GM21526 (cell line): ENCODE measurements around the gene SHISA7.

Experiments
- ATAC-seq: cut with Tn5 transposase; IDR thresholded peaks from one replicate; pipeline ENCODE4 v1.9.1; 2021; ENCODE audit warnings: moderate library complexity; ENCODE audit not compliant: unreplicated experiment, low FRiP score

SHISA7 gene

DNA sequence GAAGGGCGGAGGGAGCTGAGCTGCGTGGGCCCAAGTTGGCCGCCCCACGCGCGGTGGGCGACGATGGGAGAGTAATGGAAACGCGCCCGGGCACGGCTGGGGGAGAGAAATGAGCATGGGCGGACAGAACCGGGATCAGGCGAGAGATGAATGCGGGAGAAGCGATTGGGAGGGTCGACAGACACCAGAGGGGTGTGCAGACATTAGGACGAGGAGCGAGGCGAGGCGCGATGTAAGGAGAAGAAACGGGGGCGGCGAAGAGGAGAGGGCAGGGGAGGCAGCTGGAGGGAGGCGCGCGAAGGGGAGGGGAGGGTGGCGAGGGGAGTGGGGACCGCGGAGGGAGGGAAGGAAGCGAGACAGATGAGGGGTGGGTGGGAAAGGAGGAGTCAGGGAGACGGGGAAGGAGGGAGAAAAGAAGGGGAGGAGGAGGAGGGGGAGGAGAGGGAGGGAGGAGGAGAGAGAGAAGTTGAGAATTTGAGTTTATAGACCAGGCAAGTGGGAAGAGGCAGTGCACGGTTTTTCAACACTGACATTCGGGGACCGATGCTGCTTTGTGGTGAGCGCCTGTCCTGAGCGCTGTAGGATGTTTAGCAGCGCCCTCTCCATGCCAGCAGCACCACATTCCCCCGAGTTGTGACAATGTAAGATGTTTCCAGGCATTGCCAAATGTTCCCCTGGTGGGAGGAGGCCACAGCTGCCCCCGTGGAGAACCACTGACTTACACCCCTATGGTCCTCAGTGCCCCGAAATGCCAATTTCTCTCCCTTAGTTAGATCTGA lies at the start of gene SHISA7:
Gene SHISA7 (minus strand): TSS at position 256 of the 779 bp plus-strand sequence. CDS start 437 bp downstream, outside the sequence.
- ATAC-seq, result no peak

- ATAC-seq, result no peak
These were observed 49.4 kb upstream of the SHISA7 start for GRCh38 chr19:55492362-55492944.

- no peak for ATAC-seq
These were observed 48.7 kb upstream of the SHISA7 start for GRCh38 chr19:55491546-55492360.

DNA sequence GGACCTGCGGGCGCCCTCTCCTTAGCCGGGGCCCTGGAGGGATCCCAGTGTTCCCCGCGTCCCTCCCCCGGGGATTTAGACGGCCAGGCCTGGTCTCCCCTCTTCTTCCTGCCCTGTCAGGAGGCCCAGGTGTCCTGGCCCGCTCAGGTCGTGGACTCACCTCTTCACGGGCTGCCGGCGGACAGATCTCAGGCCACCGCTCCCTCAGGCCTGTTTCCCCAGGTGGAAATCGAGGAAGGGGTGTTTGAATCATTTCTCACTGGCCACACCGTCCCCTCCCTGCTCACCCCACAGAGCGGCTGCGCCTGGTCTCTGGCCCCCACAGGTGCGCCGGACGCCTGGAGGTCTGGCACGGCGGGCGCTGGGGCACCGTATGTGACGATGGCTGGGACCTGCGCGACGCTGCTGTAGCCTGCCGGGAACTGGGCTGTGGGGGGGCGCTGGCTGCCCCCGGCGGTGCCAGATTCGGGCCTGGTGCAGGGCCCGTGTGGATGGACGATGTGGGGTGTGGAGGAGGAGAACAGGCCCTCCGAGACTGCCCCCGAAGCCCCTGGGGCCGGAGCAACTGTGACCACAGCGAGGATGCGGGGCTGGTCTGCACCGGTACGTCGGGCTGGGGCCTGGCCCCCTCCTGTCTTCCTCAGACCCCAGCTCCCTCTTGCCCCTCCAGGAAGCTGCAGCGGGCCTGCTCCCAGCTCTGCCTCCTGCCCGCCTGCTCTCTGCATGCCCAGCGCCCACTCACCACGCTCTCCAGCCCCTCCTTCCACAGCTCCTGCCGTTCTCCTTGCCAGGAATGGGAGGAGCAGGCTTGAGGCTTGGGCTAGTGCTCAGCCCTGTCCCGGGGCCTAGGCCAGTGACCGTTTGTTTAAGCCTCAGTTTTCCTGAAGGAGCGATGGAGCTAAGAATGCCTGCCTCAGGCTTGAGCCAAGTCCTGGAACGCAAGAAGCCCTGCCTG lies 47.7 kb upstream of the SHISA7 start:
- no peak for ATAC-seq

- no peak for ATAC-seq
These were observed 46.8 kb upstream of the SHISA7 start for GRCh38 chr19:55489711-55490477.

DNA sequence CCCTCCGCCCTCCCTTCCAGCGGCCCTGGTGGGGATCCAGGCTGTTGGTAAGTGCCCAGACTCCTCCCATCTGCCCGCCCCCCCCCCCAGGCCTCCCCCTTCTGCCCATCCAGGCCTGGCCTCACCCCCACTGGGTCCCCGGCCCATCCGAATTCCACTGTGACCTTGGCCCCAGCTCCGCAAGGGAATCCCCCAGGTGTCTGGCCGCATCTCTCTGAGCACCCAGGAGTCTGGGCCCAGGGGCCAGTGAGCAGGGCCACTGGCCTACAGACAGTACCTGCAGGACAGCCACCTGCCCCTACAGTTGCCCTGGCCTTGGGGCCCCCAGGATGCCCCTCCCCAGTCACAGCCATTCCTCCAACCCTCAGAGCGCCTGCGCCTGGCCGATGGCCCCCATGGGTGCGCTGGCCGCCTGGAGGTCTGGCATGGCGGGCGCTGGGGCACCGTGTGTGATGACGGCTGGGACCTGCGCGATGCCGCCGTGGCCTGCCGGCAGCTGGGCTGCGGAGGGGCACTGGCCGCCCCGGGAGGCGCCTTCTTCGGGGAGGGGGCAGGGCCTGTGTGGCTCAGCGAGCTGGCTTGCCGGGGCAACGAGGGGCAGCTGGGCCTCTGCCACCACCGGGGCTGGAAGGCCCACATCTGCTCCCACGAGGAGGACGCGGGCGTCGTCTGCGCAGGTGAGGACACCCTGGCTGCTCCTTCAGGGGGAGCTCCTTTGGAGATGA lies 46.0 kb upstream of the SHISA7 start:
- no peak for ATAC-seq

DNA sequence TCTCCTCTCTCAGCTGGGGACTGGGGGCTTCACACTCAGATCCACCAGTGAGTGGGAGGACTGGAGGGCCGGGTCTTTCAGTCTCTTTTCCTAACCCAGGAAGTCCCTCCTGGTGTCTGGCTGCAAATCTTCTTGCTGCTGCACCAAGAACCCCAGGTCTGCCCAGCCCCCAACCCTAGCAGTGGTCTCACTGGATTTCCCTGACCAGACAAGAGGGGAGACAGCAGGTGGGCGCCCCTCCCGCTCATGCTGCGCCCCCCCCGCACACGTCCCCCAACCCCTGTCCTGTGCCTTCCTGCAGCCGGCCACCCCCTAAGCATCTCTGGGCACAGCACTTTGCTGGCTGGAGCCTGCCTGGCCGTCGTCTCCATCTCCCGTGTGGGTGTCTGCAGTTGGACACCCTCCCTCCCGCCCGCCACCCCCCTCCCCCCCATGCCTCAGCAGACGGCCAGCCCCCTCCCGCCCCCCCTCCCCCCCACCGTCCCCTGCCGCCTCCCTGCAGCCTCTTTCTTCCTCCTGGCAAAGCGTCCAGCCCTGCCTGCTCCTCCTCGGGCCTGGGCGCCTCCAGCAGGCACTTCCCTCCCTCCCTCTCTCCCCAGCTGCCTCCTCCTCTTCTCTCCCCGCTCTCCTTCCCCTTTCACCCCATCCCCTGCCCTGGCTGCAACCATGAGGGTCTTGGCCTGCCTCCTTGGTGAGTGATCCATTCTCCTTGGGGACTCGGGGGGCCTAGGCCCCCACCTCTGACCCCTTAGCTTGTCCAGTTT lies 45.0 kb upstream of the SHISA7 start, which contains the start of gene SSC5D:
Gene SSC5D (plus strand): TSS at position 513 of the 764 bp plus-strand sequence. CDS start 154 bp downstream, at position 667.
- ATAC-seq, result no peak

DNA sequence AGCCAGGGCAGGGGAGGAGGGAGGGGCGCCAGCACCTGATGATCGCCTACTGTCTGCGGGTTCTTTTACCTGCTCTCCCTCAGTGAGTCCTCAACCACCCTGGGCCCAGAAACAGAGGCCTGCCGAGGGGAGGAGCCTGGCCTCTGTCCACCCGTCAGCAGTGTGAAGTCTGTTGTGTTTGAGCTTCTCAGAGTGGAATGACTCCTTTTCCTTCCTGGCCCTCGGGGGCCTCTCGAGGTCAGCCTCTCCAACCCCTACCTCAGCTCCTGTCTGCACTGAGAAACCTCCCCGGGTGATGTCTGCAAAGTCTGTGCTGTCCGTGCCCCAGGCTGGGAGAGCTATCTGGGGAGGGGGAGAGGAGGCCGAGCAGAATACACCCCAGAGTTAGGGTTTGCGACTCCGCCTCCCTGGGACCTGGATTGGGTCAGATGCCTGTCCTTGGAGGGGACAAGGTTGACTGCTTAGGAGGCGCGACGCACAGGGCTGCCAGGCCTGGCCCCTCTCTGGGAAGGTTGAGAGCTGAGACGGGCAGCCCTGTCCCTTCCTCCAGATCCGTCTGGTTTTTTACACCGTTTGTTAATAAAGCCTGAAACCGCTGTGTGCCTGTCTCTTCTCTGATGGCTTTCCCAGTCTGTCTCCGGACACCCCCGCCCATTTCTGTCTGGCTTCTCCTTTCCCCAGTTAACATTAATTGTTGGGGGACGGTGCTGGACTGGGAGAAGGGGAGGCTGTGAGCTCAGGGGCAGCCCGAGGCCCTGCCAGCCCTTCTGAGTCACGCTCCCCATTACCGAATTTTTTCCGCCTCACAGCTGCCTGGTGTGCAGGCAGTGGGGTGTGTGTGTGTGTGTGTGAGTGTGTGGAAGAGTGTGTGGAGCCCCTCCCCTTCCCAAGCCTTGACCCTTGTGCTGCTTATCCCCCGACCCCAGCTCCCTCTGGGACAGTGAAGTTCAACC lies 44.1 kb upstream of the SHISA7 start:
- no peak for ATAC-seq

DNA sequence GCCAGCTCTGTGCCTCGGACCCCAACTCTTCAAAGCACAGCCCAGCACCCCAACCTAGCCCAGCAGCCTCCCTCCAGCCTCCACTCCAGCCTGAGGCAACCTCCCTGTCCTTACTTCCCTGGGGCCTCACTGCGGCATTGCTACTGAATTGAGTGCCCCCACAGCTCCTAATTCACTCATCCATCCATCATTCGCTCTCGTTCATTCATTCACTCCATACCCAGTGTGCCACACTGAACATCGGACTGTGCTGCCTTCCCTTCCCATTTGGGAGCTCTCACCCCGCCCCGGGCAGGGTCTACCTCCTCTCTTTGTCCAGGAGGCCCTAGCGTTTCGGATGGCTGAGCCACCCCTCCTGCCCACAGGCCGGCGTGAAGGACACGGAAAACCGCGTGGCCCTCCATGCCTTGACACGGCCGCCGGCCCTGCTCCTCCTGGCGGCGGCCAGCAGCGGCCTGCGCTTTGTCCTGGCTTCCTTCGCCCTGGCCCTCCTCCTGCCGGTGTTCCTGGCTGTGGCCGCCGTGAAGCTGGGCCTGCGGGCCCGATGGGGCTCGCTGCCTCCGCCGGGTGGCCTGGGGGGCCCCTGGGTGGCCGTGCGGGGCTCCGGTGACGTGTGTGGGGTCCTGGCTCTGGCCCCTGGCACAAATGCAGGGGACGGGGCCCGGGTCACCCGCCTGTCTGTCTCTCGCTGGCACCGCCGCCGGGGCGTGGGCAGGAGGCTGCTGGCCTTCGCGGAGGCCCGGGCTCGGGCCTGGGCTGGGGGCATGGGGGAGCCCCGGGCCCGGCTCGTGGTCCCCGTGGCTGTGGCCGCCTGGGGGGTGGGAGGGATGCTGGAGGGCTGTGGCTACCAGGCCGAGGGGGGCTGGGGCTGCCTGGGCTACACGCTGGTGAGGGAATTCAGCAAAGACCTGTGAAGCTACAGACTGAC lies 43.2 kb upstream of the SHISA7 start:
- no peak for ATAC-seq

GRCh38 chr19:55485439-55486011 lies 42.4 kb upstream of the SHISA7 start:
- no peak for ATAC-seq

DNA sequence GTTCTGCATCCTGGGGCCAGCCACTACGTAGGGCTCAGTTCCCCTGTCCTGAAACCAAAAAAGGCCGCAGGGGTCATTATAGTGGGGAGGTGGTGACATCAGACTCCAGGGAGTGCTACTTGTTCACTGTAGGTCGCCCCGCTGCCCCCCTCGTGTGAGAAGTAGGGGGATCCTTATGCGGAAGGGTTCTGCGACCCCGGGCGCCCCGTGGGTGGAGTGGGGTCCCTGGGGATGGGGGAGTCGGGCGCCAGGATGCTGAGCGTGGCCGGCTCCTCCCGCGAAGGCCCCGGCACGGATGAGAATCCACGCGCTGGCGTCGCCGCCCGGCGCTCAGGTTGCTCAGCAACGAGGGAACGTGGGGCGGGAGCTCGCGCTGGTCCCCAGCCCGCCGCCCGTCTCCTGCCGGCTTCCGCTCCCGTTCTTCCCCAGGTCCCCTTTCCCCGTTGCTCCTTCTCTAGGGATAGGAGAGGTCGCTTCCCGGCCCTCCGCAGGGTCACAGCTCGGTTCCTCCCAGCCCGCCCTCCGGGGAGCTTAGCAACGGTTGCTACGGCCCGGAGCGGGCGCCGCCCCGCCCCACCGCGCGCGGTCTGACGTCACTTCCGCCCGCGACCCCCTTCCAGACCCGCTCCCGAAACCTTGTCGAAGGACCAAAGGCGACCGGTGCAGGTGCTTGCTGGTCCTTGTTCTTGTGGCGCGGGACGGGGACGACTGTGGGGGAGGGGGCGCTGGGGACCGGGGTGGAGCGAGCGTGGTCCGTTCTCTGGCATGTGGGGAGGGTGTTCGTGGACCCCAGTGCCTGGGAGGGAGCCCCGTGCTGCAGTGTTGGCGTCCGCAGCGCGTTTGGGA lies 41.7 kb upstream of the SHISA7 start, which contains the start of gene NAT14:
Gene NAT14 (plus strand): TSS at position 596 of the 846 bp plus-strand sequence. CDS start 521 bp downstream, outside the sequence.
- peak; percentile 50 for ATAC-seq

DNA sequence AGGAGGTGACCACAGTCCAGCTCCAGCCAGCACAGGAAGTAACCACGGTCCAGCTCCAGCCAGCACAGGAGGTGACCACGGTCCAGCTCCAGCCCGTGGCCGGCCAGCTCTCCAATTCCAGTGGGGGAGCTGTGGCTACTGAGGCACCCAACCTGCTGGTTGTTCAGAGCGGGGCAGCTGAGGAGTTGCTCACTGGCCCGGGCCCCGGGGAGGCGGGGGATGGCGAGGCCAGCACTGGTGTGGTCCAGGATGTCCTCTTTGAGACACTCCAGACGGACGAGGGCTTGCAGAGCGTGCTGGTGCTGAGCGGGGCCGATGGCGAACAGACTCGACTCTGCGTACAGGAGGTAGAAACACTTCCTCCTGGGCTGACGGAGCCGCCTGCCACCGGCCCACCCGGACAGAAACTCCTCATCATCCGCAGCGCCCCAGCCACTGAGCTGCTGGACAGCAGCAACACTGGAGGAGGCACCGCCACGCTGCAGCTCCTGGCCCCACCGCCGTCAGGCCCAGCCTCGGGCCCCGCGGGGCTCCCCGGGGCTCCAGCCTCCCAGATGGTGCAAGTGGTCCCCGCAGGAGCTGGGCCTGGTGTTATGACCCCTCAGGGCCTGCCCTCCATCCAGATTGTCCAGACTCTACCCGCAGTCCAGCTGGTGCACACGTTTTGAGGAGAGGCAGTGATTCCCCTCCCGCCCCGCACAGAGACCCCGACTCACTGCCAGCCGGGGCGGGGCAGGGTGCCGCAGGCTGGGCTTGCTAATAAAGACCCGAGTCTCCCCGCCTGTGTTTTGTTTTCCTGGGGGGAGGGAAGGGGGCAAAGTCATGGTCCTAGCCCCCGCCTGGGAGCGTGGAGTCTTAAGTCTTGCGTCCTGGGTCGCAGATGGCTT lies 40.8 kb upstream of the SHISA7 start:
- ATAC-seq, result no peak

DNA sequence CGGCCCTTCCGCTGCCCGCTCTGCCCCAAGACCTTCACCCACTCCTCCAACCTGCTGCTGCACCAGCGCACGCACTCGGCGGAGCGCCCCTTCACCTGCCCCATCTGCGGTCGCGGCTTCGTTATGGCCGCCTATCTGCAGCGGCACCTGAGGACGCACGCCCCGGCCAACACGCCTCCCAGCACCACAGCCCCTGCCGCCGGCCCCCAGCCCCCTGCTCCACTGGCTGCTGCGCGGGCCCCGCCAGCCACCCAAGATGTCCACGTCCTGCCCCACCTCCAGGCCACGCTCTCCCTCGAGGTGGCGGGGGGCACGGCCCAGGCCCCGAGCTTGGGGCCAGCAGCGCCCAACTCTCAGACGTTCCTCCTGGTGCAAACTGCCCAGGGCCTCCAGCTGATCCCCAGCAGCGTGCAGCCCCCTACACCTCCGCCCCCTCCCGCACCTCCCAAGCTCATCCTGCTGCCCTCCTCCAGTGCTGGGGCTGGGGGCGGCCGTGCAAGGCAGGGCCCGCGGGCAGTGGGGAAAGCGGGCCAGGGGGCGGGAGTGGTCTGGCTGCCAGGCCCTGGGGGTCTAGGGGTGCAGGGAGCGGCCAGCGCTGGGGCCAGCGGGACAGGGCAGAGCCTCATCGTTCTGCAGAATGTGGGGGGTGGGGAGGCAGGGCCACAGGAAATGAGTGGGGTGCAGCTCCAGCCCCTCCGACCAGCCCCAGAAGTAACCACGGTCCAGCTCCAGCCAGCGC lies 40.0 kb upstream of the SHISA7 start:
- no peak for ATAC-seq
